NCI-H2227 treated with DMSO at 0.1 percent for 48 hours (cell line): Measurements from ENCODE around the gene FUT7.
"Not testable (repeated sequence)": the region's sequence is repeated elsewhere in the genome, so short reads cannot be mapped to it uniquely, and the experiment has no call there.

Experiments used
- DNase-seq: peaks from one replicate; lab custom pipeline; 2025; lab: John Stamatoyannopoulos, UW

Gene FUT7

GRCh38 chr9:137066096-137066861 lies 34.4 kb upstream of the FUT7 start:
- DNase-seq = no peak

- no peak for DNase-seq
Observed at GRCh38 chr9:137065336-137065967, 33.6 kb upstream of the FUT7 start.

- DNase-seq = no peak
Observed at GRCh38 chr9:137064880-137065164, 32.9 kb upstream of the FUT7 start.

- DNase-seq = no peak
Observed at GRCh38 chr9:137064027-137064879, 32.4 kb upstream of the FUT7 start.

- no peak for DNase-seq
Observed at GRCh38 chr9:137063311-137064026, 31.6 kb upstream of the FUT7 start.

GRCh38 chr9:137062798-137063197 lies 30.9 kb upstream of the FUT7 start:
- not testable (repeated sequence) for DNase-seq

- DNase-seq = no peak
Observed at GRCh38 chr9:137062384-137062783, 30.5 kb upstream of the FUT7 start.

GRCh38 chr9:137058521-137059234 lies 26.8 kb upstream of the FUT7 start:
- DNase-seq = no peak

GRCh38 chr9:137057545-137057944 lies 25.7 kb upstream of the FUT7 start:
- no peak for DNase-seq

- no peak for DNase-seq
Observed at GRCh38 chr9:137056739-137057415, 25.0 kb upstream of the FUT7 start.

GRCh38 chr9:137055385-137056364 lies 23.8 kb upstream of the FUT7 start:
- no peak for DNase-seq

GRCh38 chr9:137054932-137055384 lies 23.1 kb upstream of the FUT7 start:
- no peak for DNase-seq

- DNase-seq = no peak
Observed at GRCh38 chr9:137053944-137054931, 22.4 kb upstream of the FUT7 start, which contains the start of gene ENTPD2. Gene ENTPD2, minus strand, starts transcription at chr9:137054061. Its CDS starts 64 bp downstream, at chr9:137053997.

- DNase-seq = no peak
Observed at GRCh38 chr9:137052998-137053943, 21.4 kb upstream of the FUT7 start.

GRCh38 chr9:137052293-137052692 lies 20.4 kb upstream of the FUT7 start:
- no peak for DNase-seq

GRCh38 chr9:137051145-137051724 lies 19.3 kb upstream of the FUT7 start:
- DNase-seq = no peak

- DNase-seq = no peak
Observed at GRCh38 chr9:137050570-137050969, 18.7 kb upstream of the FUT7 start.
